Liver (tissue), 9 donors: Measurements from ENCODE around the gene GPR84. TPM values are rescaled to one million over a fixed set of nuclear protein-coding genes. Genes with fewer than 3 reads are reported as not detected.

ENCODE experiments used
- DNase-seq: peaks from one replicate; pipeline ENCODE4 v3.0.0-alpha.2; 2017; ENCODE audit warnings: low spot score
- H3K27ac ChIP-seq, 2 donors: one replicate each; pipeline ENCODE4 v1.7.0; 2013; ENCODE audit warnings: inconsistent platforms in 2 of 2, low read length in 2 of 2, control low read depth in 1 of 2, low read depth in 1 of 2, mild to moderate bottlenecking in 1 of 2
- H3K27me3 ChIP-seq, 4 donors: one replicate each; pipeline versions ENCODE4 v1.6.1 to v1.7.0; 2013; ENCODE audit warnings: low read length in 3 of 4, inconsistent platforms in 1 of 4, mild to moderate bottlenecking in 1 of 4, moderate library complexity in 1 of 4; ENCODE audit not compliant: control insufficient read depth in 4 of 4, insufficient read depth in 4 of 4
- H3K36me3 ChIP-seq, 4 donors: one replicate each; pipeline versions ENCODE4 v1.6.1 to v1.7.0; 2013; ENCODE audit warnings: low read length in 3 of 4, mild to moderate bottlenecking in 3 of 4, low read depth in 1 of 4, moderate library complexity in 1 of 4; ENCODE audit not compliant: control insufficient read depth in 4 of 4, insufficient read depth in 3 of 4
- H3K4me1 ChIP-seq, 4 donors: one replicate each; pipeline versions ENCODE4 v1.6.1 to v1.7.0; 2013; ENCODE audit warnings: low read length in 3 of 4, mild to moderate bottlenecking in 3 of 4, moderate library complexity in 1 of 4; ENCODE audit not compliant: control insufficient read depth in 4 of 4, insufficient read depth in 4 of 4
- H3K4me3 ChIP-seq, 3 donors: one replicate each; pipeline versions ENCODE4 v1.6.1 to v1.7.0; 2013; ENCODE audit warnings: low read length in 3 of 3, control low read depth in 1 of 3, low read depth in 1 of 3, mild to moderate bottlenecking in 1 of 3
- H3K9ac ChIP-seq, 2 donors: one replicate each; pipeline ENCODE4 v1.7.0; 2013; ENCODE audit warnings: low read length in 2 of 2, mild to moderate bottlenecking in 2 of 2, moderate library complexity in 2 of 2, control low read depth in 1 of 2, low read depth in 1 of 2
- H3K9me3 ChIP-seq, 4 donors: one replicate each; pipeline versions ENCODE4 v1.6.1 to v1.7.0; 2013; ENCODE audit warnings: low read length in 3 of 4; ENCODE audit not compliant: control insufficient read depth in 4 of 4
- ATF3 ChIP-seq: IDR thresholded peaks from 2 replicates; pipeline ENCODE4 v1.6.1; 2016; ENCODE audit warnings: antibody characterized with exemption
- CTCF ChIP-seq: fragments of 150-350 bp; IDR thresholded peaks from 2 replicates; pipeline ENCODE4 v1.5.1; 2017; ENCODE audit warnings: improper control_type of control experiment, low read depth, low read length; ENCODE audit not compliant: missing input control
- FOXA1 ChIP-seq: IDR thresholded peaks from 2 replicates; pipeline ENCODE4 v1.6.1; 2016; ENCODE audit warnings: antibody characterized with exemption
- HNF4G ChIP-seq: IDR thresholded peaks from 2 replicates; pipeline ENCODE4 v1.6.1; 2016; ENCODE audit warnings: antibody characterized with exemption
- JUND ChIP-seq, 2 donors: IDR thresholded peaks; 2 replicates each; pipeline ENCODE4 v1.6.1; 2016; ENCODE audit warnings: antibody characterized with exemption in 2 of 2
- MAX ChIP-seq: IDR thresholded peaks from 2 replicates; pipeline ENCODE4 v1.6.1; 2016; ENCODE audit warnings: antibody characterized with exemption
- NR2F2 ChIP-seq: IDR thresholded peaks from 2 replicates; pipeline ENCODE4 v1.6.1; 2016; ENCODE audit warnings: antibody characterized with exemption
- RAD21 ChIP-seq, 2 donors: IDR thresholded peaks; 2 replicates each; pipeline ENCODE4 v1.6.1; 2016; ENCODE audit warnings: antibody characterized with exemption in 2 of 2, mild to moderate bottlenecking in 2 of 2
- REST ChIP-seq: IDR thresholded peaks from 2 replicates; pipeline ENCODE4 v1.6.1; 2016; ENCODE audit warnings: antibody characterized with exemption, mild to moderate bottlenecking
- SP1 ChIP-seq: IDR thresholded peaks from 2 replicates; pipeline ENCODE4 v1.6.1; 2018; ENCODE audit warnings: antibody characterized with exemption, mild to moderate bottlenecking
- TAF1 ChIP-seq: conservative IDR thresholded peaks from 2 replicates; pipeline ENCODE4 v1.6.1; 2016; ENCODE audit warnings: antibody characterized with exemption, mild to moderate bottlenecking
- YY1 ChIP-seq: IDR thresholded peaks from 2 replicates; pipeline ENCODE4 v1.6.1; 2016; ENCODE audit warnings: antibody characterized with exemption, mild to moderate bottlenecking
- WGBS: extraction: QIAGEN DNeasy Blood & Tissue Kit; methylation state at CpG from one replicate; pipeline ENCODE4 v1.1.7; 2013; 5-methylcytosine and 5-hydroxymethylcytosine counted together
- polyA plus RNA-seq, 2 donors: library from polyadenylated mRNA; stranded (reverse) in 1 of 2; unstranded in 1 of 2; fragments of 200-250 nt in 1 of 2; fragments of >200 nt in 1 of 2; fragmentation: Nextera tagmentation in 1 of 2; extraction: Ambion mirVana in 1 of 2; gene quantifications; one replicate each; pipeline versions ENCODE4 v1.2.1 to v1.2.3, GENCODE V29; 2013 to 2015
- total RNA-seq, 2 donors: library from RNA; depleted of rRNA; stranded (reverse); fragments of >200 nt; gene quantifications; one replicate each; pipeline ENCODE4 v1.2.3, GENCODE V29; 2014
- donor health status: healthy.
- donor health status: healthy.
- donor health status: healthy.
- donor health status: healthy.
- donor health status: healthy.

Gene GPR84
- total and polyA plus RNA-seq, 4 donors = 0.09 to 0.37 (median 0.33) TPM; not detected in 1

GRCh38 chr12:54358191-54358944 is 5.9 kb downstream of the GPR84 start:
- Histone ChIP-seq H3K27ac (peak overlapping the region; percentile 76 to 90), H3K27me3 (no peaks in the 10 kb centered on the region), H3K36me3 (no peaks in the 10 kb centered on the region), H3K9me3 (no peaks in the 10 kb centered on the region), H3K9ac (peak overlapping the region; percentile 67 to 93), H3K4me1 (peaks cover 6 to 28% (median 14%) of the 10 kb centered on the region in 4 donors), H3K4me3 (peak overlapping the region; percentile 44 to 82 (median 61))
- 16% methylated on average over 15 of the region's 15 CpGs for WGBS
- TF ChIP-seq RAD21 (IDR thresholded peaks at IDR 0.05) (no peak), HNF4G (no peak), MAX (no peak), JUND (IDR thresholded peaks at IDR 0.05) (no peak), FOXA1 (no peak), SP1 (no peak), TAF1 (no peak), NR2F2 (no peak), CTCF (no peak)
- DNase-seq = no peak

- TF ChIP-seq SP1 = no peak
- no peak overlapping the region for H3K9ac ChIP-seq
- no peaks in the 10 kb centered on the region for H3K27me3 ChIP-seq
- H3K4me3 ChIP-seq = no peak overlapping the region
- peak overlapping the region in 1 of 2 donors; percentile 76 for H3K27ac ChIP-seq
- peaks cover 6 to 35% (median 21%) of the 10 kb centered on the region in 4 donors for H3K4me1 ChIP-seq
- no peaks in the 10 kb centered on the region for H3K36me3 ChIP-seq
- WGBS = 76% methylated on average over 2 of the region's 2 CpGs
- DNase-seq = no peak
- no peaks in the 10 kb centered on the region for H3K9me3 ChIP-seq
These were observed 6.6 kb downstream of the GPR84 start for GRCh38 chr12:54357506-54358190.

- H3K27me3 ChIP-seq = no peaks in the 10 kb centered on the region
- no peak overlapping the region for H3K9ac ChIP-seq
- no peaks in the 10 kb centered on the region for H3K9me3 ChIP-seq
- H3K27ac ChIP-seq = no peak overlapping the region
- TF ChIP-seq YY1 = no peak
- no peak for TF ChIP-seq NR2F2
- no peak for TF ChIP-seq CTCF
- no peak for TF ChIP-seq REST
- no peak for TF ChIP-seq ATF3
- TF ChIP-seq JUND (IDR thresholded peaks at IDR 0.05) = no peak
- H3K4me1 ChIP-seq = peaks cover 12 to 42% (median 25%) of the 10 kb centered on the region in 4 donors
- WGBS = 93% methylated on average over 4 of the region's 4 CpGs
- DNase-seq = no peak
- H3K4me3 ChIP-seq = no peak overlapping the region
- H3K36me3 ChIP-seq = no peaks in the 10 kb centered on the region
These were observed 7.3 kb downstream of the GPR84 start for GRCh38 chr12:54356951-54357356.
